AG04450 (cell line): ENCODE measurements around the gene CDH4. TPM values are rescaled to one million over a fixed set of nuclear protein-coding genes. Genes with fewer than 3 reads are reported as not detected.

Experiments used
- CTCF ChIA-PET: fragments of 300-600, 350-600 bp; formaldehyde crosslinking; extraction: SDS; loops from one replicate; lab custom pipeline; 2022; ENCODE audit warnings: antibody characterized with exemption, inconsistent platforms; lab: Charles Lee
- POLR2A ChIA-PET: fragments of 350-600 bp; formaldehyde crosslinking; extraction: SDS; loops from one replicate; lab custom pipeline; 2021; ENCODE audit warnings: antibody characterized with exemption, inconsistent platforms; lab: Yijun Ruan, JAX
- DNase-seq: peaks from one replicate; pipeline ENCODE4 v3.0.0-alpha.2; 2011; ENCODE audit warnings: low read depth, low spot score
- H3K27ac ChIP-seq: one replicate; pipeline ENCODE4 v1.5.1; 2012; ENCODE audit warnings: low read depth, low read length, control low read depth
- H3K27me3 ChIP-seq: one replicate; pipeline ENCODE4 v1.6.0; 2012; ENCODE audit warnings: low read length; ENCODE audit not compliant: control insufficient read depth, insufficient read depth
- H3K4me3 ChIP-seq: 2 replicates; pipeline ENCODE4 v1.5.1; 2011; ENCODE audit warnings: mild to moderate bottlenecking, low read depth, low read length, control low read depth
- H3K9me3 ChIP-seq: 2 replicates; pipeline ENCODE4 v1.5.1; 2012; ENCODE audit warnings: low read length; ENCODE audit not compliant: control insufficient read depth, insufficient read depth
- polyA plus RNA-seq: library from polyadenylated mRNA; depleted of rRNA; stranded (reverse); fragments of >200 nt; gene quantifications from 2 replicates; pipeline ENCODE4 v1.2.3, GENCODE V29; 2011
- TF ChIP-seq, protein P1 (sequence below): IDR thresholded peaks from 2 replicates; pipeline ENCODE4 v1.5.1; 2011; ENCODE audit warnings: low read depth, low read length, control low read depth, inconsistent platforms

Gene CDH4
- polyA plus RNA-seq, 1 experiment: 1.6 TPM

DNA sequence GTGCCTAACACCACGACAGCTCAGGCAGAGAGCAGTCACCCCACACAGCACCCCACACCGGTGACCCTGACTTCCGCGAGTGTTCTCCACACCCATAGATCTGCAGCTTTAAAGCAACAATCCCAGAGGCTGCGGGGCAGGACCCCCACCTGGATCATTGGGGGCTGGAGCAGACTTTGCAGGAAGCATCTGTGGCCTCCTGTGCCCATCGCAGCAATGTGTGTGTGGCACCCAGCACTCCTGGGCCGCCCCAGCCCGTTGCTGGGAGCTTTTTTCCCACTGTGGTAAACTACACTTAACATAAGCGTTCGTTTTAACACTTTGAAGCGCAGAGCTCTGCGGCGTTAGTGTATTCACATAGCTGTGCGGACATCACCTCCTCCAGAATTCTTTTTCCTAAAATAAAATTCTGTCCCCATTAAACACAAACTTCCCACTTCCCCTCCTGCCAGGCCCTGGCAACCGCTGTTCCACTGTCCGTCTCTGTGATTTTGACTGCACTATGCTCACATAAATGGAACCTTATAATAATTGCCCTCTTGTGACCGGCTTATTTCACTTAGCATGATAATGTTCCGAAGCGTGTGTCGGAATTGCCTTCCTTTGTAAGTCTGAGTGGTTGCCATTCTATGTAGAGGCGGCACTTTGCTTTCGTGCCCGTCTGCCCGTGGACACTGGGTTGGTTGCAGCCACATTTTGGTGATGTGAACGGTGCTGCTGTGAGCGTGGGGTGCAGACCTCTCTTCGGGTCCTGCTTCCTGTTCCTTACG lies 382.5 kb downstream of the CDH4 start:
- Histone ChIP-seq H3K9me3 (no peaks in the 10 kb centered on the region), H3K4me3 (no peak overlapping the region), H3K27me3 (no peaks in the 10 kb centered on the region), H3K27ac (no peak overlapping the region)
- no peak for DNase-seq
- POLR2A ChIA-PET: no interaction called here
- TF ChIP-seq, protein P1, sequence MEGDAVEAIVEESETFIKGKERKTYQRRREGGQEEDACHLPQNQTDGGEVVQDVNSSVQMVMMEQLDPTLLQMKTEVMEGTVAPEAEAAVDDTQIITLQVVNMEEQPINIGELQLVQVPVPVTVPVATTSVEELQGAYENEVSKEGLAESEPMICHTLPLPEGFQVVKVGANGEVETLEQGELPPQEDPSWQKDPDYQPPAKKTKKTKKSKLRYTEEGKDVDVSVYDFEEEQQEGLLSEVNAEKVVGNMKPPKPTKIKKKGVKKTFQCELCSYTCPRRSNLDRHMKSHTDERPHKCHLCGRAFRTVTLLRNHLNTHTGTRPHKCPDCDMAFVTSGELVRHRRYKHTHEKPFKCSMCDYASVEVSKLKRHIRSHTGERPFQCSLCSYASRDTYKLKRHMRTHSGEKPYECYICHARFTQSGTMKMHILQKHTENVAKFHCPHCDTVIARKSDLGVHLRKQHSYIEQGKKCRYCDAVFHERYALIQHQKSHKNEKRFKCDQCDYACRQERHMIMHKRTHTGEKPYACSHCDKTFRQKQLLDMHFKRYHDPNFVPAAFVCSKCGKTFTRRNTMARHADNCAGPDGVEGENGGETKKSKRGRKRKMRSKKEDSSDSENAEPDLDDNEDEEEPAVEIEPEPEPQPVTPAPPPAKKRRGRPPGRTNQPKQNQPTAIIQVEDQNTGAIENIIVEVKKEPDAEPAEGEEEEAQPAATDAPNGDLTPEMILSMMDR: no peak
- CTCF ChIA-PET: no interaction called here

DNA sequence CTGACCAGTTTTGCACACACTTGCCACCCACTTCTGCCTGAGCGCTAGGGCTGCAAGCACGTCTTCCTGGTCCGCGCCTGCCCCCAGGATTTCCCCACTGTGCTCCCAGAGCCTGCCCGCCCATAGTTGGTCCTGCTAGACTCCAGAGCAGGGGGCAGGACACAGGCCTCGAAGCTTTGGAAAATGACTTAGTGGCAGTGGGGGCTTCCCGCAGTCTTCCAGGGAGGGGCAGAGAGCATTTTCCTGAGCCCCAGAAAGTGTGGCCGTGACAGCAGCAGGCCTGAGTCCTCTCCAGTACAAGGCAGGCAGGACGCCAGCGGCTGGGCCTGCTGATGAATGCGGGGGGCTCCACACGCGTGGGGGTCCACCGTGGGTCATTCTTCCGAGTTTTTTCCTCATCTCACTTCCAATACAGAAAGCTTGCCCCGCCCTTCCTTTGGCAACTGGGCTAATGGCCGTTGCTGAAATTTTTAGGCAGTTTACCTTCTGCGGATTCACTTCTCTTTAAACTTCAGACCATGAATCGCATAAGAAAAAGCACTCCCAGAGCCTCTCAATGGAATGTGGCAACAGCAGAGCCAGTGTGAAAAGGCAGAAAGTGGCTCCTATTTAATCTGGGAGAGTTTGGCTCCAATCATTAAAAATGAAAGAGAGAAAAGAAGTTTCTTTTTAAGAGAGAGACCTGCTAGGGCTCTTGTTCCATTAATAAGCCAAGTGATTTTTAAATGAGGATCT lies 383.8 kb downstream of the CDH4 start:
- Histone ChIP-seq H3K4me3 (no peak overlapping the region), H3K9me3 (no peaks in the 10 kb centered on the region; the same call in 1 of the 2 replicates), H3K27me3 (no peaks in the 10 kb centered on the region), H3K27ac (no peak overlapping the region)
- no peak for DNase-seq
- CTCF ChIA-PET: no interaction called here
- TF ChIP-seq, protein P1: no peak
- POLR2A ChIA-PET: no interaction called here

DNA sequence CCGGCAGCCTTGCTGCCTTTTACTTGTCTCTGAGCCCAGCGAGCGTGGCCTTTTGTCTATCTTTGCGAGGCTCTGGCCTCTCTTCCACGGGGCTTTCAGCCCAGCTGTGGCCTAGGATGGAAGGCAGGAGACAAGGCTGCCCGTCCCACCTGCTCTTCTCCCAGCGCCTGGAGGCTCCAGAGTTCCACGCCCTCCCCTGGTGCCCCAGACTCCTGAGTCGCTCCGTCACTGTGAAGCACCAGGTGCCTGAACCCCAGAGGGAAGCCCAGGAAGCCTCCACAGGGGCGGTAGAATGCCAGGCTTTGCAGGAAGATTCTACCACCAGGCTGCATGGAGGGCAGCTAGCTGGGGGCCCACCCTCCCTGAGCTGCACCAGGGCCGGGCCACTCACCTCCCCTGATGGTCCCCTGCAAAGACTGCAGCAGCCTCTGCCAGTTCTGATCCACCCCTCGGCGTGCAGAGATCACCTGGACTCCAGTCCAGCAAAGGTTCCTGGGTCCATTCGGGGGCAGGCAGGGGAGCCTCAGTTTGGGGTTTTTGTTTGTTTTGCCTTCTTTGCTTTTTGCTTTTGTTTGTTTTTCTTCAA lies 384.6 kb downstream of the CDH4 start:
- H3K4me3 ChIP-seq: no peak overlapping the region
- no peak for DNase-seq
- H3K9me3 ChIP-seq: no peaks in the 10 kb centered on the region; the same call in 1 of the 2 replicates
- ChIA-PET POLR2A (no interaction called here), CTCF (no interaction called here)
- H3K27me3 ChIP-seq: no peaks in the 10 kb centered on the region
- no peak overlapping the region for H3K27ac ChIP-seq
- TF ChIP-seq, protein P1: no peak

- TF ChIP-seq, protein P1: no peak
- H3K9me3 ChIP-seq: no peaks in the 10 kb centered on the region; the same call in 1 of the 2 replicates
- H3K4me3 ChIP-seq: no peak overlapping the region
- H3K27me3 ChIP-seq: no peaks in the 10 kb centered on the region
- POLR2A ChIA-PET: no interaction called here
- CTCF ChIA-PET: no interaction called here
- no peak overlapping the region for H3K27ac ChIP-seq
- no peak for DNase-seq
Observed at GRCh38 chr20:61638802-61639585, 386.9 kb downstream of the CDH4 start.
